ENCODE measurements around the gene TYSND1. TPM values are rescaled to one million over a fixed set of nuclear protein-coding genes. Genes with fewer than 3 reads are reported as not detected.

TYSND1 gene
- total RNA-seq, 3 donors from 2014 or later, result 15.3 to 19.7 (median 15.8) TPM

DNA sequence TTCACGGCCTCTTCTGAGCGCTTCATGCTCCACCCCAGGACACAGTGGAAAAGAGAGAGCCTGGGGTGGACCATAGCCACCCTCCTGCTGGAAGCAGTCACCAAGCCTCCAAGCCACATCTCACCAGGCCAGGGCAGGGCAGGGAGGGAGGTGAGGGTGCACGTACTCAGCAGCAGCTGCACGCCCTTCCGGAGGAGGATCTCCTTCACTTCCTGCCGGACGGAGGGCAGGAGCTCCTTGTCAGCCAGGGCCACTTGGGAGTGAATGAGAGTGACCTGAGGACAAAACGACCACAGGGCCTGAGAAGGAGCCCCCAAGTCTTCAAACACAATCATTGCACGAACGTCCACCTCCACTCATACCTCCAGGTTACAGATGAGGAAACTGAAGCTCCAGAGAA, 28.9 kb downstream of the TYSND1 start:
- no peak for TF ChIP-seq CTCF (IDR thresholded peaks at IDR 0.05)
- no peak for ATAC-seq
- intact Hi-C loops (cut with DNase I, micrococcal nuclease), result no loop called here

GRCh38 chr10:70115948-70116682, 30.4 kb downstream of the TYSND1 start:
- Histone ChIP-seq H3K4me3 (no peak overlapping the region), H3K9me3 (no peaks in the 10 kb centered on the region), H3K36me3 (ENCODE audit: low read depth) (peaks cover 4% of the 10 kb centered on the region), H3K4me1 (ENCODE audit: low read depth) (no peaks in the 10 kb centered on the region)
- TF ChIP-seq CTCF (IDR thresholded peaks at IDR 0.05), result peak; percentile 70
- intact Hi-C loops (cut with DNase I, micrococcal nuclease), result no loop called here
- DNase-seq (peak in 2 of 3 donors; percentile 49 to 77), ATAC-seq (peak; percentile 86)

More for the DNA sequence above, 28.9 kb downstream of the TYSND1 start:
- H3K4me1 ChIP-seq (ENCODE audit: low read depth), result no peaks in the 10 kb centered on the region
- no peak for DNase-seq
- no peaks in the 10 kb centered on the region for H3K9me3 ChIP-seq
- H3K4me3 ChIP-seq, result no peak overlapping the region
- peaks cover 4% of the 10 kb centered on the region for H3K36me3 ChIP-seq (ENCODE audit: low read depth)

- Histone ChIP-seq H3K4me3 (no peak overlapping the region), H3K36me3 (ENCODE audit: low read depth) (peaks cover 4% of the 10 kb centered on the region), H3K9me3 (no peaks in the 10 kb centered on the region), H3K4me1 (ENCODE audit: low read depth) (no peaks in the 10 kb centered on the region)
- ATAC-seq, result no peak
- TF ChIP-seq CTCF (IDR thresholded peaks at IDR 0.05), result no peak
- intact Hi-C loops (cut with DNase I, micrococcal nuclease), result no loop called here
- no peak for DNase-seq
Measured at GRCh38 chr10:70114902-70115301, 31.6 kb downstream of the TYSND1 start.

- no peaks in the 10 kb centered on the region for H3K36me3 ChIP-seq (ENCODE audit: low read depth)
- no peak for TF ChIP-seq CTCF (IDR thresholded peaks at IDR 0.05)
- no peaks in the 10 kb centered on the region for H3K4me1 ChIP-seq (ENCODE audit: low read depth)
- H3K4me3 ChIP-seq, result no peak overlapping the region
- DNase-seq (no peak), ATAC-seq (no peak)
- H3K9me3 ChIP-seq, result no peaks in the 10 kb centered on the region
- intact Hi-C loops (cut with DNase I, micrococcal nuclease), result no loop called here
Measured at GRCh38 chr10:70112071-70112470, 34.4 kb downstream of the TYSND1 start.

DNA sequence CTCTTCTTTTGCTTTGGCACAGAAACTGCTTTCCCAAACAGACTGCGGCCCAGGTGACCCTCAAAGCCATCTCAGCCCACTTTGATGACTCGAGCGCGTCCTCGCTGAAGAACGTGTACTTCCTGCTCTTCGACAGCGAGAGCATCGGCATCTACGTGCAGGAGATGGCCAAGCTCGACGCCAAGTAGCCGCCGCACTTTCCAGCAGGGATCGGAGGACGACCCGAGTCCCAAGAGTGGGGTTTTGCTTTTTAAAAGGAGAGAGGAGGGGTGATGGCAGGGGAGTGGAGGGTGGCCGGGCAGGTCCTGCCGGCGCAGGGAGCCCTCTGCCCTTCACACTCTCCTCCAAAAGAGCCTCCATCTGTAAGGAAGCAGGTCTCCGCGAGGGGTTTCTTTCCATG, 35.0 kb downstream of the TYSND1 start:
- DNase-seq, result no peak
- H3K4me3 ChIP-seq, result no peak overlapping the region
- no peak for ATAC-seq

More for the DNA sequence above, 35.0 kb downstream of the TYSND1 start:
- no peak for TF ChIP-seq CTCF (IDR thresholded peaks at IDR 0.05)
- H3K4me1 ChIP-seq (ENCODE audit: low read depth), result no peaks in the 10 kb centered on the region
- no peaks in the 10 kb centered on the region for H3K9me3 ChIP-seq
- intact Hi-C loops (cut with DNase I, micrococcal nuclease), result no loop called here
- H3K36me3 ChIP-seq (ENCODE audit: low read depth), result no peaks in the 10 kb centered on the region

Data from mucosa of descending colon (tissue), 3 donors.